A549 (cell line): ENCODE results near the gene PLPP3.

ENCODE experiments used
- JUN ChIP-seq, 2 experiments: fragments of >200 bp; sonication (Bioruptor Twin); formaldehyde crosslinking; IDR thresholded peaks; 2 replicates in 1 of 2; 3 replicates in 1 of 2; pipeline ENCODE4 v1.6.1; 2016 to 2017
- KDM1A ChIP-seq: fragments of 200-600 bp; sonication (generic); IDR thresholded peaks from 2 replicates; pipeline ENCODE4 v1.6.1; 2016; ENCODE audit warnings: low read depth, mild to moderate bottlenecking
- KDM5A ChIP-seq: fragments of 200-600 bp; sonication (generic); IDR thresholded peaks from 2 replicates; pipeline ENCODE4 v1.6.1; 2016; ENCODE audit warnings: antibody characterized with exemption, mild to moderate bottlenecking
- MAFK ChIP-seq: fragments of 450-650 bp; IDR thresholded peaks from 2 replicates; pipeline ENCODE4 v1.6.1; 2014; ENCODE audit not compliant: partially characterized antibody
- NR3C1 ChIP-seq: fragments of >200 bp; sonication (Bioruptor Twin); formaldehyde crosslinking; IDR thresholded peaks from 3 replicates; pipeline ENCODE4 v1.6.1; 2017
- POLR2A ChIP-seq: IDR thresholded peaks from 2 replicates; pipeline ENCODE4 v1.6.1; 2012; ENCODE audit warnings: mild to moderate bottlenecking, low read length
- POLR2AphosphoS2 ChIP-seq: conservative IDR thresholded peaks from 2 replicates; pipeline ENCODE4 v1.6.1; 2012; ENCODE audit warnings: low read length, improper control_type of control experiment, inconsistent platforms
- RAD21 ChIP-seq, 2 experiments: fragments of >200 bp in 1 of 2; sonication (Bioruptor Twin) in 1 of 2; formaldehyde crosslinking in 1 of 2; IDR thresholded peaks in 1 of 2; conservative IDR thresholded peaks in 1 of 2; 2 replicates in 1 of 2; 3 replicates in 1 of 2; pipeline ENCODE4 v1.6.1; 2012 to 2018; ENCODE audit warnings: inconsistent platforms in 1 of 2
- RCOR1 ChIP-seq: fragments of 150-350 bp; IDR thresholded peaks from 2 replicates; pipeline ENCODE4 v1.6.1; 2014; ENCODE audit warnings: antibody characterized with exemption, low read length, low read depth
- SREBF2 ChIP-seq: fragments of 450-650 bp; IDR thresholded peaks from 2 replicates; pipeline ENCODE4 v1.6.1; 2014; ENCODE audit warnings: mild to moderate bottlenecking, moderate library complexity
- TP53 ChIP-seq: fragments of 250-450 bp; sonication (Bioruptor Pico); IDR thresholded peaks from 2 replicates; pipeline ENCODE4 v1.5.0; 2021; ENCODE audit warnings: mild to moderate bottlenecking, moderate library complexity
- ZFP36 ChIP-seq: fragments of 450-650 bp; IDR thresholded peaks from 2 replicates; pipeline ENCODE4 v1.6.1; 2014; ENCODE audit warnings: borderline replicate concordance; ENCODE audit not compliant: partially characterized antibody
- TF ChIP-seq, protein P1 (sequence below): fragments of >200 bp; sonication (Bioruptor Twin); formaldehyde crosslinking; IDR thresholded peaks from 3 replicates; pipeline ENCODE4 v1.5.1; 2016
- TF ChIP-seq, protein P2 (sequence below): fragments of 150-350 bp; IDR thresholded peaks from 2 replicates; pipeline ENCODE4 v1.6.1; 2014; ENCODE audit warnings: low read depth, mild to moderate bottlenecking, low read length

DNA sequence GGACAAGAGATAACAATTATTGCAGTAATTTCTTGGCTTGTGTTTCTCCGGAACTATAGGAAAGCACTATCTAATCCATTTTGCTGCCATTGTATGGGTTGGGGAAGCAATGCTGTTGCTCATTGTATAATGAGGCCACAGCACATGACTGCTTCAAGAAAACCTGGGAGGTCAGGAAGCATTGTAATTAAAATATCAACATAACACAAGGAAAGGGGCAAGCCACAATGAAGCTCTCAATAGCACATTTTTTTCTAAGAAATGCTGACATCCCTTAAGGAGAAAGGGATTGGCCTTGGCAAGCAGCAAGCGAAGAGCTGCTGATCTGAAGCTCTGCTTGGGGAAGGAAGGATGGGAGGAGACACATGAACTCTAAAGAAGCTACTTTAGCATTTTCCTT, 44.0 kb downstream of the PLPP3 start:
- TF ChIP-seq JUN (IDR thresholded peaks at IDR 0.05), result no peak
- TF ChIP-seq POLR2A, result no peak
- TF ChIP-seq ZFP36, result no peak
- no peak for TF ChIP-seq NR3C1
- no peak for TF ChIP-seq KDM1A
- TF ChIP-seq SREBF2, result no peak
- TF ChIP-seq, protein P1, sequence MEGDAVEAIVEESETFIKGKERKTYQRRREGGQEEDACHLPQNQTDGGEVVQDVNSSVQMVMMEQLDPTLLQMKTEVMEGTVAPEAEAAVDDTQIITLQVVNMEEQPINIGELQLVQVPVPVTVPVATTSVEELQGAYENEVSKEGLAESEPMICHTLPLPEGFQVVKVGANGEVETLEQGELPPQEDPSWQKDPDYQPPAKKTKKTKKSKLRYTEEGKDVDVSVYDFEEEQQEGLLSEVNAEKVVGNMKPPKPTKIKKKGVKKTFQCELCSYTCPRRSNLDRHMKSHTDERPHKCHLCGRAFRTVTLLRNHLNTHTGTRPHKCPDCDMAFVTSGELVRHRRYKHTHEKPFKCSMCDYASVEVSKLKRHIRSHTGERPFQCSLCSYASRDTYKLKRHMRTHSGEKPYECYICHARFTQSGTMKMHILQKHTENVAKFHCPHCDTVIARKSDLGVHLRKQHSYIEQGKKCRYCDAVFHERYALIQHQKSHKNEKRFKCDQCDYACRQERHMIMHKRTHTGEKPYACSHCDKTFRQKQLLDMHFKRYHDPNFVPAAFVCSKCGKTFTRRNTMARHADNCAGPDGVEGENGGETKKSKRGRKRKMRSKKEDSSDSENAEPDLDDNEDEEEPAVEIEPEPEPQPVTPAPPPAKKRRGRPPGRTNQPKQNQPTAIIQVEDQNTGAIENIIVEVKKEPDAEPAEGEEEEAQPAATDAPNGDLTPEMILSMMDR, result no peak
- TF ChIP-seq RAD21 (conservative IDR thresholded peaks at IDR 0.05 in 1 of 2, IDR thresholded peaks at IDR 0.05 in 1 of 2), result no peak
- no peak for TF ChIP-seq TP53
- TF ChIP-seq, protein P2, sequence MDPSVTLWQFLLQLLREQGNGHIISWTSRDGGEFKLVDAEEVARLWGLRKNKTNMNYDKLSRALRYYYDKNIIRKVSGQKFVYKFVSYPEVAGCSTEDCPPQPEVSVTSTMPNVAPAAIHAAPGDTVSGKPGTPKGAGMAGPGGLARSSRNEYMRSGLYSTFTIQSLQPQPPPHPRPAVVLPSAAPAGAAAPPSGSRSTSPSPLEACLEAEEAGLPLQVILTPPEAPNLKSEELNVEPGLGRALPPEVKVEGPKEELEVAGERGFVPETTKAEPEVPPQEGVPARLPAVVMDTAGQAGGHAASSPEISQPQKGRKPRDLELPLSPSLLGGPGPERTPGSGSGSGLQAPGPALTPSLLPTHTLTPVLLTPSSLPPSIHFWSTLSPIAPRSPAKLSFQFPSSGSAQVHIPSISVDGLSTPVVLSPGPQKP, result no peak
- no peak for TF ChIP-seq POLR2AphosphoS2
- TF ChIP-seq MAFK, result no peak
- TF ChIP-seq KDM5A, result no peak
- no peak for TF ChIP-seq RCOR1
